Muscle of back (tissue), 11 donors: Measurements from ENCODE around the gene ATP8A2. TPM values are rescaled to one million over a fixed set of nuclear protein-coding genes. Genes with fewer than 3 reads are reported as not detected.
A peak's percentile ranks its signal among the peaks of the same experiment; 100 is the strongest.
"Not testable (repeated sequence)": the region's sequence is repeated elsewhere in the genome, so short reads cannot be mapped to it uniquely, and the experiment has no call there.

Experiments used
- DNase-seq, 3 donors: peaks; one replicate each; pipeline versions ENCODE4 v3.0.0 to v3.0.0-alpha.2; 2013
- polyA plus RNA-seq, 10 donors: library from polyadenylated mRNA; unstranded; fragments of 120-200 nt; gene quantifications; one replicate each; pipeline ENCODE4 v1.2.1, GENCODE V29; 2013; ENCODE audit not compliant: insufficient read length in 10 of 10

The ATP8A2 gene
- polyA plus RNA-seq, 10 donors, result 1.5 to 3.6 (median 2.2) TPM

DNA sequence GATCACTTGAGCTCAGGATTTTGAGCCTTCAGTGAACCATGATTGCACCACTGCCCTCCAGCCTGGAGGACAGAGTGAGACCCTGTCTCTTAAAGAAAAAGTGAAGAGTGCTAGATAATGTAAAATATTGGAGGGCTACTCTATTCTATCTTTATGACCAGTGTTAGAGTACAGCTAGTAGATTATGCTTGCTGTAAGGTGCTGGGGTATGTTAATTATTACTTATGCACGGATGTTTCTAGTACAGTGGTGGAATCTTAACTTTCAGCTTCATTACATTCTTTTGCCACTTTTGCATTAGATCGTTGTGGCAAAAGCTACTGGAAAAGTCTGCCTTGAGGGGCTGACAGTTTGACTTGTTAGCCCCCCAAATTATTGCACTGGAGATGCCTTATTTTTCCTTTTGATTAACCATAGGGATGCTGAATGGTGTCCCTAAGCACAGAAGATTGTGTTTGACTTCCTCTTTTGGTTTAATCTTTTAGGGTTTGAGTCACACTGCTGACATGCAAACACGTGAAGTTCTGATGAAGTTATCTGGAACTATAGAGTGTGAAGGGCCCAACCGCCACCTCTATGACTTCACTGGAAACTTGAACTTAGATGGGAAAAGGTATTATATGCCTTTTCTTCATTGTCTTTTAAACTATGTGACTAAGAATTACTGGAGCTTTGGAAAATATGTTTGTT is 169.8 kb downstream of the ATP8A2 start:
- DNase-seq, result no peak

DNA sequence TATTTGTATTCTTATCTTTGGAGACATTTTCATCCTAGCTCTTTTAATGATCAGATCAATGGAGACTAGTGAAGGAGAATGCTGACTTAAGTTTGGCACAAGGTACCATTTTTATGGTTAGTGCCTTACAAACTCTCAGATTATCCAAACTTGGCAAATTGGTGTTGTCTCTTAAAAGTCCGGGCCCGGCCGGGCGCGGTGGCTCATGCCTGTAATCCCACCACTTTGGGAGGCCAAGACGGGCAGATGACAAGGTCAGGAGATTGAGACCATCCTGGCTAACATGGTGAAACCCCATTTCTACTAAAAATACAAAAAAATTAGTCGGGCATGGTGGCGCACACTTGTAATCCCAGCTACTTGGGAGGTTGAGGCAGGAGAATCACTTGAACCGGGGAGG is 177.2 kb downstream of the ATP8A2 start:
- DNase-seq, result not testable (repeated sequence)

GRCh38 chr13:25561812-25562211 is 190.0 kb downstream of the ATP8A2 start:
- no peak for DNase-seq

GRCh38 chr13:25570185-25570584 is 198.4 kb downstream of the ATP8A2 start:
- DNase-seq, result no peak

GRCh38 chr13:25571237-25571636 is 199.5 kb downstream of the ATP8A2 start:
- no peak for DNase-seq

DNA sequence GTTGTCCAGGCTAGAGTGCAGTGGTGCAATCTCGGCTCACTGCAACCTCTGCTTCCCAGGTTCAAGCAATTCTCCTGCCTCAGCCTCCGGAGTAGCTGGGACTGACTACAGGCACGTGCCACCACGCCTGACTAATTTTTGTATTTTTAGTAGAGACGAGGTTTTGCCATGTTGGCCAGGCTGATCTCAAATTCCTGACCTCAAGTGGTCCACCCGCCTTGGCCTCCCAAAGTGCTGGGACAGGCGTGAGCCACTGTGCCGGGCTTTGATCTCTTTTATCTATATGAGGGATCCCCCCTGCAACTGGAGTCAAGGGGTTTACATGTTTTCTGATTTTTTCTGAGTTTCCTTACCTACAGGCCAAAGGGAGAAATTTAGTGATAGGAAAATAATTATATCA is 200.4 kb downstream of the ATP8A2 start:
- DNase-seq, result not testable (repeated sequence)

GRCh38 chr13:25574437-25575411 is 202.9 kb downstream of the ATP8A2 start:
- DNase-seq, result peak; percentile 91 to 94 (median 93)

DNA sequence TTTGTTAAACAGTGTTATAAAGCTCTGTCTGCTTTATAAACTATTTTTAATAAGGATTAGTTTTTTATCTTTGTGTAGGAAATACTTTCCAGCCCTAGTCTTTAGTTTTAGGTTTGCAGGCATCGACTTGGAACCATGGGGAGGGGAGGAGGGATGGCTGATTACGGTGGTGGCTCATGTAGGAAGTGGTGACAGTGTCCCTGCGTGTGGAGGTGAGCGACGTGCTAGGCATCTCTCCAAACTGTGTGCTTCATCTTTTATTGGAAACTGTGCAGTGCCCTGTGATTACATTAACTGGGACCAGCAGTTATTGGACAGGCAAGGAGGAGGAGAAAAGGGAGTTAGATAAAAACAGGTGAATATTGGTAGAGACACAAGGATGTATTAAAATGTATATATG is 203.8 kb downstream of the ATP8A2 start:
- DNase-seq, result no peak

DNA sequence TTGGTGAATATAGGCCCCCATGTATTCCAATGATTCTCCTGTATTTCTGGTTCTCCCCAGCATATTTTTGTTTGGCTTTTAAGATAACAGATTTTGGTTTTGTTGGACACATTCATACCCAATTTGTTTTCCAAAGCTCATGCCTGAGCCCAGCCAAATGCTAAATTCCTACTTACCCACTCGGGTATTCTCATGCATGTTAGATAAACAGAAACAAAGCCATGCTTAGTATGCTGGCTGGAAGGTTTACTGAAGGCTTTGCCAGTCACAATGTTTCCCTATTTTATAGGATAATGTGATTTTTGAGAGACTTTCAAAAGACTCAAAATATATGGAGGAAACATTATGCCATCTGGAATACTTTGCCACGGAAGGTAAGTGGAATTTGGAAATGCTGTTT is 206.8 kb downstream of the ATP8A2 start:
- DNase-seq, result no peak

GRCh38 chr13:25579221-25579620 is 207.4 kb downstream of the ATP8A2 start:
- no peak for DNase-seq

DNA sequence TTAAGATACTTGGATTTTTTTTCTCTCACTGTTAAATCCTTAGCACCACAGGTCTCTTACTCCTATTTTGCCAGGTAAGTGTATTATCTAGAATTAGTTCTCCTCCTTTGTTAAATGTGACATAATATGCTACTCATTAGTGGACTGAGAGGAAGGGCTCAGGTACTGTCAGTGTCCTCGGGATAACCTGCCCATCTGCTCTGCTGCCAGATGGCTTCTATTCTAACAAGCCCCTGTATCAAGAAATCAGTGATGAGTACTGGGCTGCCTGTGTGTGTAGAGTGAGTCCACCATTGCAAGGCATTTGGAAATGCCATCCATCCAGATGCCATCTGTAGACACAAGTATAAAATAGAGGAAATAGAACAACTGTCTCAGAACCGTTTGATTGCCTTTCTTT is 209.6 kb downstream of the ATP8A2 start:
- DNase-seq, result no peak

GRCh38 chr13:25584087-25584486 is 212.3 kb downstream of the ATP8A2 start:
- DNase-seq, result no peak

DNA sequence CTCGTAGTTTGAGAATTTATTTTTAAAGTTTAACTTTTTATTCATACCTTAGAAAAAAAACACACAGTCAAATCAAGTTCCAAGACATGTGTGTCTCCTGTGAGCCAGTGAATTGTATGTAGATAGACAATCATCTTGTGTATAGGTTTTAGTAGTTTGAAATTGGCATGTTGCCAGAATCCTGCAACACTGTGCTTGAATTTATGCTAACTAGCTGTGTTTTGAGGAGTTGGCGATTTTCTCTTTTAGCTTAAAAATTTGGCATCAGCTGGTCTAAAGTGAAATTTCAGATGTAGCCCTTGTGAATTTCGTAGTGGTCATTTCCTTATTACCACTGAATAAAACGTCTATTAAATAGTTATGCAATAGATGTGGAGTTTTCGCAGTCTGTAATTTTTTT is 213.2 kb downstream of the ATP8A2 start:
- peak in 2 of 3 donors; percentile 60 to 68 for DNase-seq

DNA sequence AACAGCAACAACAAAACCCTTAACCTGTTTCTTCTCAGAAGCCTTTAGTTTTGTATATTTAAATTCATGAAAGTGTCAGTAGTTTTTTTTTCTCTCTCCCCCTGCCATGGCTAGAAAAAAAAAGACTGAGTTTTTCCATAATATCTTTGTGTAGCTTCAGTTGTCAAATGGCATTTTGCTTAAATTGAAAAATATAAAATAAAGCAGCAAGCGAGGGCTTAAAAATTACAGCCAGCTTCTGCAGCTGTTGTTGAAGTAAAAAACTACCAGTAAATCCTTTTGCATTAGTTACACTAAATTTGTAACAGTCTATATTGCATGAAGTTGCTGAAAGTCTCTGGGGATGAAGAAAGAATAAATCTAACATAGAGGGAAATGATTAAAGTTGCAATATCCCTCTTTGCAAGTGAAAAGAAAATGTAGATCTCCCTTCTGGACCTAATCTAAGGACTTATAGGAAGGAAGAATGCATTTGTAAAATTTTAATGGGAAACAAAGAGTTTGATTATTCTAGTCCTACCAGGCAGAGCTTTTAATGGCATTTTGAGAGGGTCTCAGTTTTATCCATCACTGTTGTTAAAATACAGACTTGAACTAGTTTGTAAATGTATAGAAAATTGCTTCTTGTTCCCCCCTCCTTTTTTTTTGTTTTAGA is 215.7 kb downstream of the ATP8A2 start:
- peak in 1 of 3 donors; percentile 53 for DNase-seq

GRCh38 chr13:25588336-25589060 is 216.7 kb downstream of the ATP8A2 start:
- no peak for DNase-seq

- no peak for DNase-seq
Observed at GRCh38 chr13:25598421-25598820, 226.6 kb downstream of the ATP8A2 start.

- DNase-seq, result no peak
Observed at GRCh38 chr13:25602176-25602575, 230.4 kb downstream of the ATP8A2 start.

DNA sequence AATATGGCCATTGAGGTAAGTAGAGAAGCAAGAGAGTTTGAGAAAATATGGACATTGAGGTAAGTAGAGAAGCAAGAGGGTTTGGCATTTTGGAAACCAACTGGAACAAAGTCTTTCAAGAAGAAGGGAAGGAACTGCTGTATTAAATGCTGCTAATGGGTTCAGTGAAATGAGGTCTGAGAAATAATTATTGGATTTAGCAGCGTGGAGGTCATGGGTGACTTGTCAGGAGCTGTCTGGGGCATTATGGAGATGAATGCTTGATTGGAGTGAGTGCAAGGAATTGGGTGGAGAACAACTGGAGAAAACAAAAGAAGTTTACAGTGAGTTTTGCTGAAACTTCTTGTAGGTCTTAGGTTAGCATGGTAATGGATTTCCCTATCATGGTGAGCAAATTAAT is 232.3 kb downstream of the ATP8A2 start:
- no peak for DNase-seq

DNA sequence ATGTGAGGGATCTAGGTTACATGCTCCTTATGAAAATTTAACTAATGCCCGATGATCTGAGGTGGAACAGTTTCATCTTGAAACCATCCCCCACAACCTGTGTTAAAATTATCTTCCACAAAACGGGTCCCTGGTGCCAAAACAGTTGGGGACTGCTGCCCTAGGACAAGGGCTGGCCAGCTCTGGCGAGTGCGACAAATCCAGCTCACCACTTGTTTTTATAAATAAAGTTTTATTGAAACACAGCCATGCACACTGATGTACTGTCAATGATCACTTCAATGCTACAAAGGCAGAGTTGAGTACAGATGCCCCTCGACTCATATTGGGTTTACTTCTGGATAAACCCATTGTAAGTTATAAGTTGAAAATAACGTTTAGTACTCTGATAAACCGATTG is 235.3 kb downstream of the ATP8A2 start:
- no peak for DNase-seq

- peak in 1 of 3 donors; percentile 10 for DNase-seq
Observed at GRCh38 chr13:25608181-25608580, 236.4 kb downstream of the ATP8A2 start.

DNA sequence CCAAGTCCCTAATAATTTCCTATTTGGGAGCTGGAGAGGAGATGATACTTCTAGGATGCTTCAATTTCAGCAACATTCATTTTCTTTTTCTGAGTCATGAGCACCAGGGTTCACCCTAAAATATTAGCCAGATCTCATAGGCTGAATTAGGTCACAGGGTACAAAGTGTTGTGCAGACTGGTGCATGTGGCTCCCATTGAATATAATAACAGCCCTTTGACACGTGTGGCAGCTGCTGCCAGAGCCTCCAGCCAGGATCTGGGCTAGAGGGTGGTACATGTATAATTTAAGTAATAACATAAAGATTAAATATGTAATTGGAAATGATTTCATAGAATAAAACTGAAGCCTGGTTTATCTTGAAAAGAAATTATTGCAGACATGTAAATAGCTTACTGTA is 244.9 kb downstream of the ATP8A2 start:
- no peak for DNase-seq

DNA sequence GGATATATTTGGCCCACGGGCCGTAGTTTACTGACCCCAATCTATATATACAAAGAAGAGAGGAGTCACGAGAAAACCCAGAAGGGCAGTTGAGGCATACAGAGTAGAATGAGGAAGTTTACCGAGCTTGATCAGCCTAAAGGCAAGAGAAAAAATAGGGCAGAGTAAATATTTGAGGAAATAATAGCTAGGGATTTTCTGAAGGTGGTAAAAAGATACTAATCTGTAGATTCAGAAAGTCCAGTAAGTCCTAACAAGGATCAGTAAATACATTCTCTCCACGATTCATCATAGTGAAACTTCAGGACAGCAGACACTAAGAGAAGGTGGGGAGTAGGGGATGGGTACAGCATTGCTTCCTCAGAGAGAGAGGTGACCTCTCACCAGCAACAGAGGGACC is 248.1 kb downstream of the ATP8A2 start:
- DNase-seq, result no peak
